NCI-H2081 treated with DMSO at 0.1 percent for 48 hours (cell line): ENCODE measurements around the gene HK1.

Experiments used
- DNase-seq: peaks from one replicate; lab custom pipeline; 2025; lab: John Stamatoyannopoulos, UW

The HK1 gene

DNA sequence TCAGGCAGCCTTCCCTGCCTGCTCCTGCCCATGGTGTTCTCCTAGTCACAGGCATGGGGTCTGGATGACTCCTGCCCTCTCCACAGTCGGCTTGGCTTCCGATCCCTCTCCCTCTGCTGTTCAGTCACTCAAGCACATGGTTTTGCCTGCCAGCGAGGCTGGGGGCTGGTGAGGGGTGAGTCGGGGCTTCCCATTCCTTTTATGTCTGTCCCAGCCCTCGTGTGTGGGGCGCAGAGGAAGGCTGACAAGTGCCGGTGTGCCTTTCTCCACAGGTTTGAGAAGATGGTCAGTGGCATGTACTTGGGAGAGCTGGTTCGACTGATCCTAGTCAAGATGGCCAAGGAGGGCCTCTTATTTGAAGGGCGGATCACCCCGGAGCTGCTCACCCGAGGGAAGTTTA is 98.4 kb downstream of the HK1 start:
- DNase-seq = no peak

DNA sequence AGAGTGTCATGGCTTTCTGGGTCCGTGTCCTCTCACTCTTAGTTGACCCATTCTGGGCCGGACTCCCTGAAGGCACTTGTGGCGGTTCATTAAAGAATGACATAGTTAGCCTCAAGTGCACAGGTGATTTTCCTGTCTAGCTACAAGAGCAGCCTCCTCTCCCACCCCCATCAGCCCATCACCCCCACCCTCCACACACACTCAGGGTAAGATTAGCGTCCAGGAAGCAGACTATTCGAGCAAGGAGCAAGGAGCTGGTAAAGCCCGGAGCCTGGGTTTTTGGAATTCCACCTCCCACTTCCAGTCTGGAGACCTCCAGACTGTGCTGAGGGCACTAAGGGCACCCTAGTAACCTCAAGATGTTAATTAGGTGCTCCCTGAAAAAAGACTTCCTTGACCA is 98.9 kb downstream of the HK1 start:
- no peak for DNase-seq

DNA sequence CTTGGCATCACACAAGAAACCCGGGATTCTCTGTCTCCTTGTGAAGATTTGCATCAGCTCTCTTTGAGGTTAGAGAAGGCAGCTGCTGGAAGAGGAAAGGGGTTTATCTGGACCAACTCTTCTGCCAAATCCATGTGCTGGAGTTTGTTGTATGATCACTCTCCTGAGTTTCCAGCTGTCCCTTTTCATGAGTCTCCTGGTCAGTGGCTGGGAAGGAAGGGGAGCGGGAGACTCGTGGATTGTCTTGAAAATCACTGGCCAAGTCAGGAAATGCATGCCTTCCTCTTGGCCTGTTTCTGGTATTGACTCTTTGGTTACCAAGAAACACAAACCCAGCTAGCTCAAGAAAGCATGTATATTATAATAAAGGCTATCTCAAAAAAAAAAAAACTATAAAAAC is 99.6 kb downstream of the HK1 start:
- no peak for DNase-seq

DNA sequence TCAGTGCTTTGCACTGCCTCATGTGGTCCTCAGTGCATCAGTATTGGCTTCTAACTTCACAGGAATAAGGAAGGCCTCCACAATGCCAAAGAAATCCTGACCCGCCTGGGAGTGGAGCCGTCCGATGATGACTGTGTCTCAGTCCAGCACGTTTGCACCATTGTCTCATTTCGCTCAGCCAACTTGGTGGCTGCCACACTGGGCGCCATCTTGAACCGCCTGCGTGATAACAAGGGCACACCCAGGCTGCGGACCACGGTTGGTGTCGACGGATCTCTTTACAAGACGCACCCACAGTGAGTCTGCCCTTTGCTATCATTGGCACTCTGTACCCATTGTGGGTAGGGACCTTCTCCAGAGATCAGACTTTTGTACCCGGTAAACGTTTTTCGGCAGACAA is 101.5 kb downstream of the HK1 start:
- DNase-seq = no peak

DNA sequence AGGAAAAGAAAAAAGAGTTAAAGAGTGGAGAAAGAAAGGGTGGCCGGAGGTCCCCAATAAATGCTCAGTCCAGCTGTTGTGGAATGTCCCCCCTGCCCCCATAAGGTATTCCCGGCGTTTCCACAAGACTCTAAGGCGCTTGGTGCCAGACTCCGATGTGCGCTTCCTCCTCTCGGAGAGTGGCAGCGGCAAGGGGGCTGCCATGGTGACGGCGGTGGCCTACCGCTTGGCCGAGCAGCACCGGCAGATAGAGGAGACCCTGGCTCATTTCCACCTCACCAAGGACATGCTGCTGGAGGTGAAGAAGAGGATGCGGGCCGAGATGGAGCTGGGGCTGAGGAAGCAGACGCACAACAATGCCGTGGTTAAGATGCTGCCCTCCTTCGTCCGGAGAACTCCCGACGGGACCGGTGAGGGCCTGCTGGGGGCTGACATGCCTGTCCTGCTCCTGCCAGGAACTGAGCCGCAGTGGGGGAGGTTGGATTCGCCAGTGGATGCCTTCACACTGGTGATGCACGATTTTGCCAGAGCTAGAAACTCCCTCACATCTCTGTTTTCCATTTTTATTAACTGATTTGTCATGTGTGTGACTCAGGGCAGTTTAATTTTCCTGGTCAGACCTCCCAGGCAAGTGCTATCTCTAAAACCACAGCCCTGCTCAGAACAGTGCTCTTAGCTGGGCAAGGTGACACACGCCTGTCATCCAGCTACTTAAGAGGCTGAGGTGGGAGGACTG is 104.3 kb downstream of the HK1 start:
- no peak for DNase-seq

DNA sequence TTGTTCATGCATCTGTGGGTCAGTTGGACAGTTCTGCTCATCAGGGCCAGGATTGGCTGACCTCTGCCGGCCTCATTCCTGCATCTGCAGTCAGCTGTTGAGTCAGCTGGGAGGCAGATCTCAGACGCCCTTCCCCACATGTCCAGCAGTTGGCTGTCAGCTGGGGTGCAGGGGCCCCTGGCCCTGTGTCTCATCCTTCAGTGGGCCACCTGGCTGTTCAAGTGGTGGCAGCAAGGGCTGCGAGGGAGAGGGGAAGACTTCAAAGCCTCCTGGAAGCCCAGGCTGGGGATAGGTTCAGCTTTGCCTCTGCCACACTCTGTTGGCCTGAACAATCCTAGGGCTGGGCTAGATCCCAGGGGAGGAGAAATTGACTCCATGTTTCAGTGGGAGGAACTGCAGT is 105.3 kb downstream of the HK1 start:
- DNase-seq = no peak

DNA sequence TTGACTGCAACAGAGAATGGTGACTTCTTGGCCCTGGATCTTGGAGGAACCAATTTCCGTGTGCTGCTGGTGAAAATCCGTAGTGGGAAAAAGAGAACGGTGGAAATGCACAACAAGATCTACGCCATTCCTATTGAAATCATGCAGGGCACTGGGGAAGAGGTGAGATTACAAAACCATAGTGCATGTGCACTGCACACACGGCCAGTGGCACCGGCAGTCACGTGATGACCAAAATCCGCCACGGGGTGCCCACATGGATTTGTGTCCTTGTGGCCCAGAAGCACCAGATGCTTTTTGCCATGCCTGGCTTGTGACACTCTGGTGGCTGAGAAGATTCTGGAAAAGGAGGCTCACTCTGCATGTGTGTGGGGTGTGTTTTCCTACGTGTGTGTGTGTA is 106.0 kb downstream of the HK1 start:
- DNase-seq = no peak

DNA sequence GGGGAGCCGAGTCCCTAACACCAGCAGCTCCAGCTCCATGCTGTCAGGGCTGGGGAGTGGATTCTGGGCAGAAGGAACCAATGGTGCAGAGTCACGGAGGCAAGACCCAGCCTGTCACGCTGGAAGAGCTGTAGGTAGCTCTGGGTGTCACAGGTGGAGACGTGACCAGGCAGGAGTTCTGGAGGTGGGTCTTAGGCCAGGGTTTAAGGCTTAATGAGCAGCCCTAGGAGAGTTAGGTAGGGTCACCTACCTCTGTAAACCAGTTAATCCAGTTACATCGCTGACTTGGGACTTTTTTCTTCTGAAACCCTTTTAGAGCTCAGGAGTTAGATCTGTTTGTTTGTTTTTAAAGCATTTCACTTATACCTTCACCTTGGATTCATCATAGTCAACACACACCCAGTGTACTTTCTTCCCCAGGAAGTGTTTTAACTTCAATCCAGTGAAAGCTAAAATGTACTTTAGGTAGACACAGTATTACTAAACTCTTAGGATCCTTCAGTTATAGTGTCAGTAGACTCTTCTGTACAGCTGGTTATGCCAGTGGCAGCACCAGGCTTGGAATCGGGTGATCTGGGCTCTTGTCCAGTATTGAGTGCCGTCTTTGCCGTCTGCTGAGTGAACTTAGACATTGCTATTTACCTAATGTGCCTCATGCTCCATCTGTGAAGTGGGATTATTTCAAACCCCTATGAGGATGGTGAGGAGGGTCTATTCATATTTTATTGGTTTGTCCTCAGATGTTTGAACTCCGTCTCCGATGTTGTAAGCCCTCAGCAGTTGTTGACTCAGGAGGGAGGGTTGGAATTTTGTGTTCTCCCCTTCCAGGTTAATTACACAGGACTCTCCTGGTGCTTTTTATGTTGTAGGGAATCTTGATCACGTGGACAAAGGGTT is 107.4 kb downstream of the HK1 start:
- no peak for DNase-seq

DNA sequence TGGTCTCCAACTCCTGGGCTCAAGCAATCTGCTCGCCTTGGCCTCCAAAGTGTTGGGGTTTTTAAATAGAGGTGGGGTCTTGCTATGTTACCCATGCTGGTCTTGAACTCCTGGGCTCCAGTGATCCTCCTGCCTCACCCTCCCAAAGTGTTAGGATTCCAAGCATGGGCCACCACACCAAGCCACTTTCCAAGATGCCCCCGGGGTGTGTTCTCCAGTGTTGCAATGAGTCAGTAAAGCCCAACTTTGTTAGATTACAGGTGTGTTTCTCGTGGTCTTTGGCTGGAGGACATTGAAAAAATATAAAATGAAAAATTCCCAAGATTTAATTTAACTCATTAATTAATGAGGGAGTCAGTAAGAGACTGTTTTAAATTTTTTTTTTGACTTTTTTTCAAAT is 109.2 kb downstream of the HK1 start:
- no peak for DNase-seq

DNA sequence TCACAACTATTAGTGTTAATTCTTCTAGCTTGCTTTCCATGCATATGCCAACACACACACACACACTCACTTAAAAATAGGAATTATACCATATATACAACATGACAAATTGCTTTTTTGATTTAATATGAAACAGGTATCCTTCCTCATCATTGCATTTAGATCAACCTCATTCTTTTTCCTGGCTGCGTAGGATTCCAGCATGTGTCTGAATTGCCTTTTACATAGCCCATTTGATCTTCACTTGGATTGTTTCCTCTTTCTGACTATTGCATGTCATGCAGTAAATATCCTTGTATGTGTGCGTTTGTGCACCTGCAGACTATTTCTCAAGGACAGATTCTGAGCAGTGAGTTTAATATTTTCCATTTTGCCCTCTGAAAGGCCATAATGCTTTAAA is 110.2 kb downstream of the HK1 start:
- no peak for DNase-seq

DNA sequence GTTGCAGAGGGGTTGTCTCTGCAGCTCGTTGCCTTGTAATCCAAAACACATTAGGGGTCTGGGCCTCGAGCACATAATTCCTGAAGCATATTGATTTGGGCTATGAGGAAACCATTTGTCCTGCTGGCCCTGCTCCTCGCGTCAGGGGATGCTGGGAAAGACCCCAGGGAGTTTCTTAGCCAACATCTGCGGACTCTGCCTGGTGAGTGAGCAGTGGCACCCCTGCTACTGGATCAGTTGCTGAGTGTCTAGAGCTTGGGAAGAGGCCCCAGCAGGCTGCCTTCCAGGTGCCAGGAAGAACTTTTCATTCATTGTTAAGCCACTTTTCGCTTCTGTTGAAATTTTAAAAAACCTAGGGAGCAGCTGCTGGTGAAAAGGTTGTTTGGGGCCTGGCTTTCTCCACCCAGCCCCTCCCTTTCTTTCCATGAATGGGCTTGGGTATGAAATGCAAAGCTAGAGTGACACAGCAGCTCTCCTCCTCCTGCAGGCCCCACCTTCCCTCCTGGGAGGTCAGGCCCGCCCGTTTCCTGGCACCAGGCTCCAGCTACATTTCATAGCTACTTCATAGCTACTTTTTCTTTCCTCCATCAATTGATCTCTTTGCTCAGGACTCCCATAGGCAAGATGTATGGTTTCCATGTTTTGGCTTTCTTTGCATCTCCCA is 111.7 kb downstream of the HK1 start:
- no peak for DNase-seq

DNA sequence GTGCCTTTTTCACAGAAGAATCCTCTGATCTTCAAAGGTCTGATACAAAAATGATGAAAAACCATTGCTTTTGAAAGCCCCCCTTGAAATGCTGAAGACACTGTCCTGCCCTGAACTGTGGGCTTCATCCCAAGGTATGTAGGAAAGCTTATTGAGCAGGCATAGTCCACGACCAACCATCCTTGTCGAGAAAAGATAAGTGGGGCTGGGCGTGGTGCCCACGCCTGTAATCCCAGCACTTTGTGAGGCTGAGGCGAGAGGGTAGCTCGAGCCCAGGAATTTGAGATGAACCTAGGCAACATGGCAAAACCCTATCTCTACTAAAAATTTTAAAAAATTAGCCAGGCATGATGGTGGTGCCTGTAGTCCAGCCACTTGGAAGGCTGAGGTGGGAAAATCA is 112.9 kb downstream of the HK1 start:
- DNase-seq = no peak

DNA sequence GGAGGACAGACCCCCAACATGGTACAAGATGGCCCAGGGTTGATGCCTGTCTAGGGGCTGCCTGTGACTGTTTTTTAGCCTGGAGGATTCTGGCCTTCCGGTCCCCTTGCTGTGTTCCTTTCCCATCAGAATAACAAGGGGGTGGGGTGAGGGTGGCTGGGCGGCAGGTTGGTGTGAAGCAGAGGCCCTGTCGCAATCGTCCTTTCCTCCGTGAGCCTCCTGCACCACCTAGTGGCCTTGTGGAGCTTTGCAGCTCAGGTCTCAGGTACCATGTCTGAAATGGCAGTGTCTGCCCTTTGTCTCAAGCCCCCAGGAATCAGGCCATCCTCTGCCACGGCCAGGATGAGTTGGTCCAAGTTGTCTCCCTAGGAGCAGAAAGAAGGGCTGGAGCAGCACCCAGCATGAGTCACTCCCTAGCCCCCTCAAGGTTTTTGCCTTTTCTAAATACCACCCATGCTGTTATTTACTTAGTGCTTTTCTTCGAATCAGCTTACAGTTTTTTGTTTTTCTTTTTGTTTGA is 114.2 kb downstream of the HK1 start:
- peak; percentile 12 for DNase-seq

DNA sequence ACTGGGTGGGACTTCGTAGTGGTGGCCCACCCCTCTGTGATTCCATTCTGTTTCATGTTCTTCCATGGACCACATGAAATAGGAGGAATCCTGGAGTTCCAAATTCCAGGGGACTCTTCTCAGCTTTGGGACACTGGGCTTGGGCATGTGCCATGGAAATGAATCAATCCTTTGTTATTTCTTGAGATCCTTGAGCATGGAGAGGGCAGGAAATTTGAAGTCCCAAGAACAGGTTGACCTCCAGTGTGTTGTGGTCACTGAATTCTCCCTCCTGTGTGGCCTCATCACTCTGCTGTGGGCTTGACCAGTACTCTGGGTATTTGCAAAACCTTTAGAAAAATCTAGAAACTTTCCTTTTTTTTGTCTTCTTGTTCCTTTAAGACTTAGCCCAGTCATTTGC is 115.7 kb downstream of the HK1 start:
- no peak for DNase-seq

DNA sequence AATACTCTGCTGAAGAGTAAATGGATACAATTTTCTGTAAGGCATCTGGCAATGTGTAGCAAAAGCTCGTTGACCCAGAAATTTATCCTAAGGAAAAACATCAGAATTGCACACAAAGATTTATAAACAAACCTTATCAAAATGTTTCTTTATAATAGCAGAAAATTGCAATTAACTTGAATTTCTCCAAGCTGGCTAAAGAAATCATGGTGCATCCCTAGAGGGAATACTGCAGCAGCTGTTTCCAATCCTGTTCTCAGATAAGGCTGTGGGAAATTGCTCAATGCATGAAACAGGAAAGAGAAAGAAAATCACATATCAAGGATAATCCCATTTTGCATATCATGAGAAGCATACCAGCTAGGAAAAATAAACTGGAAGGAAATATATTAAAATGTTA is 119.7 kb downstream of the HK1 start:
- DNase-seq = no peak

DNA sequence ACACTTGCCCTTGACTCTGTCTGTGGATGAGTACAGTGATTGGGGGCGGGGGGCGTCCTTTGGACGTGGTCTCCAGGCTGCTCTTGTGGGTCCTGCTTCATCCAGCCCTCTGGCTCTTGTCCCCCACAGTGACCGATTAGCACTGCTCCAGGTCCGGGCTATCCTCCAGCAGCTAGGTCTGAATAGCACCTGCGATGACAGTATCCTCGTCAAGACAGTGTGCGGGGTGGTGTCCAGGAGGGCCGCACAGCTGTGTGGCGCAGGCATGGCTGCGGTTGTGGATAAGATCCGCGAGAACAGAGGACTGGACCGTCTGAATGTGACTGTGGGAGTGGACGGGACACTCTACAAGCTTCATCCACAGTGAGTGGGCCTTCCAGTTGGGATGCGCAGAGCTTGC is 120.2 kb downstream of the HK1 start:
- DNase-seq = no peak

DNA sequence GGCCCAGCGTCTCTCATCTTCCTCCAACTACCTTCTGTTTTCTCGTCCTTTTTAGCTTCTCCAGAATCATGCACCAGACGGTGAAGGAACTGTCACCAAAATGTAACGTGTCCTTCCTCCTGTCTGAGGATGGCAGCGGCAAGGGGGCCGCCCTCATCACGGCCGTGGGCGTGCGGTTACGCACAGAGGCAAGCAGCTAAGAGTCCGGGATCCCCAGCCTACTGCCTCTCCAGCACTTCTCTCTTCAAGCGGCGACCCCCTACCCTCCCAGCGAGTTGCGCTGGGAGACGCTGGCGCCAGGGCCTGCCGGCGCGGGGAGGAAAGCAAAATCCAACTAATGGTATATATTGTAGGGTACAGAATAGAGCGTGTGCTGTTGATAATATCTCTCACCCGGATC is 122.6 kb downstream of the HK1 start:
- DNase-seq = no peak

DNA sequence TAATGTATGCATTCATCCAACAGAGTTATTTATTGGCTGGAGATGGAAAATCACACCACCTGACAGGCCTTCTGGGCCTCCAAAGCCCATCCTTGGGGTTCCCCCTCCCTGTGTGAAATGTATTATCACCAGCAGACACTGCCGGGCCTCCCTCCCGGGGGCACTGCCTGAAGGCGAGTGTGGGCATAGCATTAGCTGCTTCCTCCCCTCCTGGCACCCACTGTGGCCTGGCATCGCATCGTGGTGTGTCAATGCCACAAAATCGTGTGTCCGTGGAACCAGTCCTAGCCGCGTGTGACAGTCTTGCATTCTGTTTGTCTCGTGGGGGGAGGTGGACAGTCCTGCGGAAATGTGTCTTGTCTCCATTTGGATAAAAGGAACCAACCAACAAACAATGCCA is 123.1 kb downstream of the HK1 start:
- no peak for DNase-seq

DNA sequence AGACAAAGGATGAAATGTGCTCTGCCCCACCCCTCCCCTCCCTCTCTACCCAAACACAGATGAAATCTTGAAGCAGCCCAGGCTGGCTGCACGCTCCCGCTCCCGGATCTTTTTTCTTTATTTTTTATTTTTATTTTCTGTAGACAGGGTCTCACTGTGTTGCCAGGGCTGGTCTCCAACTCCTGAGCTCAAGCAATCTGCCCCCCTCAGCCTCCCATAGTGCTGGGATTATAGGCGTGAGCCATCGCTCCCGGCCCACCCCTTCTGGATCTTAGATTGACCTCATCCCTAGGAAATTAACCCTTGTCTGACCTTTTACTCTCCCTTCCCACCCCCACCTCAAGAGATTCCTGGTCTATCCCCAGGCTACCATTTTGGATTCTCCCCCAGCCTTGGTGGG is 124.1 kb downstream of the HK1 start:
- DNase-seq = no peak

DNA sequence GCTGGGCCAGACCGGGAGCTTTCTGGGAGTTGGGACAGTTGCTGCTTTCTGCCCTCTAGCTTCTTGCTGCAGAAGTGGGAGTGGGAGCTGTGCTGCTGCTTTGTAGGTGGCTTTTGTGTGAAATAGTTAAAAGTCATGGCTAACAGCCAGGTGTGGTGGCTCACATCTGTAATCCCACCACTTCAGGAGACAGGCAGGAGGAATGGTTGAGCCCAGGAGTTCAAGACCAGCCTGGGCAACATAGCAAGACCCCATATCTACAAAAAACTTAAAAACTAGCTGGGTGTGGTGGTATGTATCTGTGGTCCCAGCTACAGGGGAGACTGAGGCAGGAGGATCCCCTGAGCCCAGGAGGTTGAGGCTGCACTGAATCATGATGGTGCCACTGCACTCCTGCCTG is 124.8 kb downstream of the HK1 start:
- DNase-seq = no peak

DNA sequence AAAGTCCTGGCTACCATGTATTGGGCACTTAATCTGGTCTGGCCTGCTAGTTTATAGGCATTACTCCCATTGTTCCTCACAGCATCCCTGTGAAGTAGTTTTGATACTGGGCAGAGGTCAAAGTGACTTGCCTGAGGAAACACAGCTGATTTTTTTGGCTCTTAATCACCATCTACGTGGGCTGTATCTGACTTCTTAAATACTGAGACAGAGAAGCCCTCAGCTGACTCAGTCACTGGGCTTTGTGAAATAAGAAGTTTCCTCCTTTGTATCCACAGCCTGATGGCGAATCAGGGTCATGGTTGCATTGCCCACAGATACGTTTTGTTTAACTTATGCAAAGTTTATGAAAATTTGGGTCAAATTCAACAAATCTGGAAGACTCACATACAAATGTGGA is 125.2 kb downstream of the HK1 start:
- no peak for DNase-seq

DNA sequence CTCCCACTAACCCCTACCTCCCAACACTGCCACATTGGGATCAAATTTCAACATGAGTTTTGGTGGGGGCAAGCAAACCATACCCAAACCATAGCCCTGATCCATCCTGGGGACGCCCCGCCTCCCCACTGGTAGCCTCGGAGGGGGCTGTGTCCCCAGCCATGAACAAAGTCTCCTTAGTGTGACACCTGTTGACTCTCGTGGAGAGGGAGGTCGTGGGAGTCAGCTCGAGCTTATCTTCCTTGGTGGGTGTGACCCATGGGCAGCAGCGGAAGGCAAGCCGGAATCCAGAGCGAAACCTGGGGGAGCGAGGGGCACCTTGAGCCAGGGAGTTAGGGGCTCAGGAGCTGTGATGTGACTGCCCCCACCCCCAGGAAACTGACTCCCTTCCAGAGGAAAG is 126.5 kb downstream of the HK1 start:
- no peak for DNase-seq

DNA sequence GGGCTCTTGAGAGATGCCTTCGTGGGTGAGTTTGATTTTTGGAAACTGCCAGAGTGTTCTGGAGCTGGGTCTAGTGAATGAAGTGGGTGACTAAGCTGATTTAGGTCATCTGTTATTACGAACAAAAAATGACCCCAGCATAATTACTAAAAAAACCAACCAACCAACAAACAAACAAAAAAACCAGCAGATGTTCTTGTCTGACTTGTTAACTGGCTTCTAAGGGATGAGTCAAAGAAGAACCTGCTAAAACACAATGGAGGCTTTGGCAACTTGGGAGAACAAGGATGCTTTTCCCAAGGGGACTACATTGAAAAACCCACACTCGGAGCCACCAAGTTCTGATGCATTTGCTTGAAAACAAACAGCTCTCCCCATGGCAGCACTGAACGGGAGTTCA is 126.9 kb downstream of the HK1 start:
- no peak for DNase-seq
